Measurements from ENCODE around the gene TWIST1.

TWIST1 gene

DNA sequence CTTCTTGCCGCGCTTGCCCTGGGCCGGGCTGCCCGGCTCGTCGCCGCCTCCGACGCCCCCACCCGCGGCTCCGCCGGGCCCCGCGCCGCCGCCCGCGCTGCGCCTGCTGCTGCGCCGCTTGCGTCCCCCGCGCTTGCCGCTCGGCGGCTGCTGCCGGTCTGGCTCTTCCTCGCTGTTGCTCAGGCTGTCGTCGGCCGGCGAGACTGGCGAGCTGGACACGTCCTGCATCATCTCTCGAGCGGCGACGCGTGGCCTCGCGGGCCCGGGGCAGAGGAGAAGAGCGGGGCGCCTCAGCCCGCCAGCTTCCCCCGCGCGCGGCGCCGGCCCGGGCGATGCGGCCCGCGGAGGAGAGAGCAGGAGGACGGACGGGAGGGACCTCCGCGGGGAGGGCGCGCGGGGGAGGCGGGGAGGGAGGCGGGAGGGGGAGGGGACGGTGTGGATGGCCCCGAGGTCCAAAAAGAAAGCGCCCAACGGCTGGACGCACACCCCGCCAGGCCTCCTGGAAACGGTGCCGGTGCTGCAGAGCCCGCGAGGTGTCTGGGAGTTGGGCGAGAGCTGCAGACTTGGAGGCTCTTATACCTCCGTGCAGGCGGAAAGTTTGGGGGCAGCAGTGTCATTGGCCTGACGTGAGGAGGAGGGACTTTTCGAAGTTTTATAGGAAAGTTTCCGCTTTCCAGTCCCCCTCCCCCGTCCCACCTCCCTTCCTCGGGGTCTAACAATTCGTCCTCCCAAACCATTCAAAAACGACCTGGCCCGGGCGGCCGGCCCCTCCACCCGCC is at the start of gene TWIST1:
TWIST1 (minus strand) TSS at position 546 of the 779 bp plus-strand sequence; CDS start at position 231, 315 bp downstream.
- DNase-seq = no peak

DNA sequence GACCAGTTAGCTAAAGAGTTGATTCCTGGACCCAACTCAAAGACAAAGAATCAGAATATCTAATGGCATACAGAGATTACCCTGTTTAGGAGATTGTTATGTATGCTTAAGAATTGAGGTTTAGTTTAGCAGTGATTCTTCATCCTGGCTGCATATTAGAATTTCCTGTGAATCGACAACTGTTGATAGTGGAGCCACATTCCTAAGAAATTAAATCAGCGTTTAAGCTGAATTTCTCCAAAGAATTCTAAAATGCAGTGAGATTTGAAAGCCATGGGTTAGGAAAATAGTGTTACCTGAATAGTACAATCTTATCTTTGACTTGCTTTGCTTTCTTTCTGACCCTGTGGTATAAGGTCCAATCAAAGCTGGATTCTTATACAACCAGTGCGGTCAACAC is 44.2 kb upstream of the TWIST1 start:
- DNase-seq = no peak

DNA sequence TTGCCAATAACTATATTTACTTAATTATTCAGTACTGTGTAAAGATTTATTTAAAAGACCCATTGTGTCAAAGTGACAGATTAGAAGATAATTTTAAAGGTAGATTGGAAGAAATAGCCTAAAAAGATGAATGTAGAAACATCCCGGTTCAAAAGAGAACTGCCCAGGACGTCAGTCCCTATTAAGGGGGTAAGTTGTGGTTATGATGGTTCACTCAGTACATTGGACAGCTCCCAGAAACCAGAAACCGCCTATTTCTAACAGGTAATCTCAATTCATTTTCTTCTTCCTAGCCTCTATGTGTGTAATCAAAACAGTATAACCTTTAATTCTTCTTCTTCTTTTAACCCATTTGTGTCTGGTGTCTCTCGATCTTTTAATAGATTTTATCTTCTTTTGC is 29.3 kb upstream of the TWIST1 start:
- DNase-seq = no peak

DNA sequence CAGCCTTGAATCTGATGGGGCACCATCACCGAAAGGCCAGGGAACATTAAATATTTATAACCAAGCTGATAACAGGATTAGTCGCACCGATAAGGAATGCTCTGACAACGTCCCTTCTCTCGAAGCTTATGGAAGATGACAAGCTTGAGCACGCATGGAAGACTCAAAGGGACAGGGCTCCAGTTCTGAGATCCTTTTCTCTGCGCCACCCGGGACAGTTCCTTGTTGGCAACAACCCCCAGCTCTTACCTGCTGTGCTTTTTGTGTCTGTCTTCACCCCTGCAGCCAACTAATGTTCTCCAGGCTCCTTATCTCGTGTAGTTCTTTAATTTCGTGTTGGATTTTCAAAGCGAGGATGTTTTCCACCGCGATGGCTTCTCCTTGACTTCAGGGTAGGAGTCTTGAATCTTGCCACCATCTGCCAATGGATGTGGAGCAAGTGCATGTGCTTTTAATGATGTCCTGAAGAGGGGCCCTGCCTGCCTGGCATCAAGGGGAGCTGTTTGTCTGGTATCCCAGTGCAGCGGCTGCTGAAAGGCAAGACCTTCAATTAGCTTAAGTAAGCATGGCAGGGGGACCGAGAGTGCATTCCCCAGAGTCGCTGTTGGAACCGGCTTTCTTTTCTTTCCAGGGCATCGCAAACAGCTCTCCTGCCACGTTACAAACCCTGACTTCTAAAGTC is 28.1 kb upstream of the TWIST1 start:
- no peak for DNase-seq

GRCh38 chr7:19144661-19145433 is 27.4 kb upstream of the TWIST1 start, which contains the start of gene FERD3L:
Gene FERD3L (minus strand): TSS chr7:19145421. CDS start chr7:19145362, 59 bp downstream.
- DNase-seq = no peak

GRCh38 chr7:19143881-19144574 is 26.6 kb upstream of the TWIST1 start:
- DNase-seq = no peak

- DNase-seq = no peak
Observed at GRCh38 chr7:19139706-19140327, 22.4 kb upstream of the TWIST1 start.

- no peak for DNase-seq
Observed at GRCh38 chr7:19133886-19134285, 16.4 kb upstream of the TWIST1 start.

DNA sequence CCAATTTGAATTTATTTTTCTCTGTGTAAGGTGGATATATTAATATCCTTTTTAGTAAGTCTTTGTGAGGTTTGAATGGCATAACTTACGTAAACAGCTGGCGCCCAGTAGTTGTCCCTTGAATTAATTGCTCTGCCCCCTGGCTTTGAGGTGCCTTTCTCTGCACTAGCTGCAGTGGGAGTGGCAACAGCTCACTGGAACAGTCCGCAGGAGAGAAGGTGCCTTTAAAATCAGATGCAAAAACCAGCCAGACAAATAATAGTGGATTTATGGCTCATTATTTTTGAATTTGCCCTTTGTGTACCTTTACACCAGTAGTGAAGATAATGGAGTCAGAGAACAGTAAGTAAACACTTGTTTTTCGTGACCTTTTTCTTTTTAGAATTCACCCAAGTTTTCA is 16.0 kb upstream of the TWIST1 start:
- DNase-seq = no peak

DNA sequence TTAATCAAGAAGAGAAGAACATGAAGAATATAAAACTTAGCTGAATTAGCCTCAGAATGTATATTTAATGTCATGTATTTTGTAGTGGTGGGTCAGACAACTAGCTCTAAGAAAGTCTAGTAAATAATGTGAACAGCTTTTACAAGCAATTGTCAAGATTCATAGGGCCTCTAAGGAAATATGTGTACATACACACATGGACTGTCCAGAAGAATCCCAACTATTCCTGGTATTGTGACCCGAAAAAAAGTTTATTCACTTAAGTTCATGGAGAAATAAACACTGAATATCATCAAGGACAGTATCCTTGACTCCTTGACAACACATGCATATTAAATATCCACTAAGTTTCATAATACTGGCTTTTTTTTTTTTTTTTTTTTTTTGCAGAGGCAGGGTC is 11.4 kb upstream of the TWIST1 start:
- DNase-seq = no peak

GRCh38 chr7:19121977-19122588 is 4.6 kb upstream of the TWIST1 start:
- no peak for DNase-seq

GRCh38 chr7:19119870-19120486 is 2.5 kb upstream of the TWIST1 start:
- DNase-seq = no peak

GRCh38 chr7:19119372-19119771 is 1.9 kb upstream of the TWIST1 start:
- no peak for DNase-seq

- no peak for DNase-seq
Observed at GRCh38 chr7:19118636-19119371, 1.4 kb upstream of the TWIST1 start.

- DNase-seq = no peak
Observed at GRCh38 chr7:19117870-19118608, 603 bp upstream of the TWIST1 start.

DNA sequence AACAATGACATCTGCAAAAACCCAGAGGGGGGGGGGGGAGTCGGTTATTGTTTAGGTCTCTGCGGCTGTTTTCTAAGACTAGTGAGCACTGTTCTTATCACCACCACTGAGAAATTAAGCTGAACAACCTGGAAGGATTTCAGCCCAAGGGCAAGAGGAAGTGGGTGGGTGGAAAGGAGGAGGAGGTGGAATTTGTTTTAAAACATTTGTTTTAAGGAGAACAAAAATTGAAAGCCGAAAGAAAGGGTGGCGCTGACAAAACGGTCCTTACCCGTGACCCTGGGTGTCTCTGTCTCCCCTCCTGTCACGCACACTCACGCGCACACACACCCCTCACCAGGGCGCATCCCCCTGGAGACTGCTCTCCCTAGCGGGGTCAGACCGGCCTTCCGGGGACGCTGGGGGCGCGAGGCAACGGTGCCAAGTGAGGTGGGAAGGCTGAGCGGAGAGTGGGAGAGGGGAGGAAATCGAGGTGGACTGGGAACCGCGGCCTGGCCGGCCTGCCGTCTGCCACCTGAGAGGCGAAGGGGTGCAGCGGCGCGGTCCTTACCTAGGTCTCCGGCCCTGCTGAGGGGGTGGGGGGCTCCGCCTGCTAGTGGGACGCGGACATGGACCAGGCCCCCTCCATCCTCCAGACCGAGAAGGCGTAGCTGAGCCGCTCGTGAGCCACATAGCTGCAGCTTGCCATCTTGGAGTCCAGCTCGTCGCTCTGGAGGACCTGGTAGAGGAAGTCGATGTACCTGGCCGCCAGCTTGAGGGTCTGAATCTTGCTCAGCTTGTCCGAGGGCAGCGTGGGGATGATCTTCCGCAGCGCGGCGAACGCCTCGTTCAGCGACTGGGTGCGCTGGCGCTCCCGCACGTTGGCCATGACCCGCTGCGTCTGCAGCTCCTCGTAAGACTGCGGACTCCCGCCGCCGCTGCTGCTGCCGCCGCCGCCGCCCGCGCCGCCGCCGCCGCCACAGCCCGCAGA is 1.0 kb downstream of the TWIST1 start:
- DNase-seq = no peak

DNA sequence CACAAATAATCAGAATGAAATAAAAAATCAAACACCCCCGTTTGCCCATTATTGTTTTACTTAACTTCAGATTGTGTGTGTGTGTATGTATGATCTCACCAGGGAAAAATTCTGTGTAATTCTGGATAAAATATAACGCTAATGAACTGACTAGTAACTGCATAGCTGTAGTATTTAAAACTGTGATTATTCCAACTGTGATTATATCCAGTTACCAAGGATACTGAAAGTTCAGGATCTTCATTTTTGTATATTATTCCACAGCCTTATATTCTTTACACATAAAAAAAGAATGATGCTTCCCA is 2.9 kb downstream of the TWIST1 start:
- DNase-seq = no peak

DNA sequence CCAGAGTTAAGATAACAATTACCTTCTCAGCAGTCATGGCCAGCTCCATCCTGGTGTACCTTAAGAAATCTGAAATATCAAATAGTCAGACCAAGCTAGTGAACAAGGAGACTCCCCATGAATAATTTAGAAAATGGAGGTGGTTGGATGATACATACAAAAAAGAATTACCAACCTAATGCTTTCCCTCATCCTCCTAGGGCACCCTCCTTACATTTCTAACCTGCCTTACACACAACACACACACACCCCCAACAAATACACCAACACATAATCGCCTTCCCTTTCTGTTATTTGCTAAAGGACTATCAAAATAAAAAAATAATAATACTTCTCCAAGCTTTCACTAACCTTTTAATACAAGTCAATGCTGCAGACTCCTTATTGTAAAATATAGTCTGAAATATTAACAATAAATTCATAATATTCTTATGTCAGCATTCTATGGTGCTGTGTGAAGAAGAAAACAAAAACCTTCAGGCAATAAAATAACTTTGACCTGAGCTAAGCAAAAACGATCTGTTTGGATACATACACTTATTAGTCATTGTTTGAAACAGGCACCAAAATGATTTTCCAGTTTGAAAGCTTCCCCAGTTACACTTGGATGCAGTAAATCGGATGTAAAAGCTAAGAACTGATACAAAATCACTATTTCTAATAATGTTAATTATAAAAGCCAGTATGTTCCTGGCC is 3.4 kb downstream of the TWIST1 start:
- no peak for DNase-seq

- no peak for DNase-seq
Observed at GRCh38 chr7:19113002-19113350, 4.5 kb downstream of the TWIST1 start.
